ENCODE data around the gene LRP1B.

The LRP1B gene

GRCh38 chr2:141517180-141517851, 613.5 kb downstream of the LRP1B start:
- TF ChIP-seq POLR2A (IDR thresholded peaks at IDR 0.05; ENCODE audit: low read depth, low read length) (no peak), TAF1 (IDR thresholded peaks at IDR 0.05; ENCODE audit: borderline replicate concordance, low read depth, low read length) (no peak), POLR2AphosphoS5 (IDR thresholded peaks at IDR 0.05; ENCODE audit: low read depth, low read length) (no peak)
- FAIRE-seq (no peak), DNase-seq (ENCODE audit: insufficient read length) (no peak)

GRCh38 chr2:141515931-141516330, 614.9 kb downstream of the LRP1B start:
- TF ChIP-seq POLR2A (IDR thresholded peaks at IDR 0.05; ENCODE audit: low read depth, low read length) (no peak), POLR2AphosphoS5 (IDR thresholded peaks at IDR 0.05; ENCODE audit: low read depth, low read length) (no peak), TAF1 (IDR thresholded peaks at IDR 0.05; ENCODE audit: borderline replicate concordance, low read depth, low read length) (no peak)
- DNase-seq (ENCODE audit: insufficient read length), result no peak
- no peak for FAIRE-seq

GRCh38 chr2:141513853-141514252, 617.0 kb downstream of the LRP1B start:
- DNase-seq (ENCODE audit: insufficient read length) (no peak), FAIRE-seq (peak; percentile 85)
- TF ChIP-seq TAF1 (IDR thresholded peaks at IDR 0.05; ENCODE audit: borderline replicate concordance, low read depth, low read length) (no peak), POLR2A (IDR thresholded peaks at IDR 0.05; ENCODE audit: low read depth, low read length) (no peak), POLR2AphosphoS5 (IDR thresholded peaks at IDR 0.05; ENCODE audit: low read depth, low read length) (no peak)

GRCh38 chr2:141508806-141509595, 621.8 kb downstream of the LRP1B start:
- DNase-seq (ENCODE audit: insufficient read length) (no peak), FAIRE-seq (no peak)
- TF ChIP-seq POLR2A (IDR thresholded peaks at IDR 0.05; ENCODE audit: low read depth, low read length) (no peak), TAF1 (IDR thresholded peaks at IDR 0.05; ENCODE audit: borderline replicate concordance, low read depth, low read length) (no peak), POLR2AphosphoS5 (IDR thresholded peaks at IDR 0.05; ENCODE audit: low read depth, low read length) (no peak)

- DNase-seq (ENCODE audit: insufficient read length) (no peak), FAIRE-seq (no peak)
- TF ChIP-seq TAF1 (IDR thresholded peaks at IDR 0.05; ENCODE audit: borderline replicate concordance, low read depth, low read length) (no peak), POLR2A (IDR thresholded peaks at IDR 0.05; ENCODE audit: low read depth, low read length) (no peak), POLR2AphosphoS5 (IDR thresholded peaks at IDR 0.05; ENCODE audit: low read depth, low read length) (no peak)
These were observed 622.6 kb downstream of the LRP1B start for GRCh38 chr2:141508086-141508752.

GRCh38 chr2:141506135-141506534, 624.7 kb downstream of the LRP1B start:
- DNase-seq (ENCODE audit: insufficient read length) (no peak), FAIRE-seq (no peak)
- no peak for TF ChIP-seq TAF1 (IDR thresholded peaks at IDR 0.05; ENCODE audit: borderline replicate concordance, low read depth, low read length)
- TF ChIP-seq POLR2AphosphoS5 (IDR thresholded peaks at IDR 0.05; ENCODE audit: low read depth, low read length), result no peak
- TF ChIP-seq POLR2A (IDR thresholded peaks at IDR 0.05; ENCODE audit: low read depth, low read length), result no peak

GRCh38 chr2:141501752-141502151, 629.1 kb downstream of the LRP1B start:
- FAIRE-seq, result no peak
- no peak for DNase-seq (ENCODE audit: insufficient read length)
- no peak for TF ChIP-seq TAF1 (IDR thresholded peaks at IDR 0.05; ENCODE audit: borderline replicate concordance, low read depth, low read length)
- TF ChIP-seq POLR2AphosphoS5 (IDR thresholded peaks at IDR 0.05; ENCODE audit: low read depth, low read length), result no peak
- TF ChIP-seq POLR2A (IDR thresholded peaks at IDR 0.05; ENCODE audit: low read depth, low read length), result no peak

GRCh38 chr2:141499123-141499522, 631.7 kb downstream of the LRP1B start:
- no peak for TF ChIP-seq TAF1 (IDR thresholded peaks at IDR 0.05; ENCODE audit: borderline replicate concordance, low read depth, low read length)
- DNase-seq (ENCODE audit: insufficient read length) (no peak), FAIRE-seq (no peak)

GRCh38 chr2:141498561-141498960, 632.3 kb downstream of the LRP1B start:
- FAIRE-seq (no peak), DNase-seq (ENCODE audit: insufficient read length) (no peak)
- TF ChIP-seq POLR2AphosphoS5 (IDR thresholded peaks at IDR 0.05; ENCODE audit: low read depth, low read length) (no peak), POLR2A (IDR thresholded peaks at IDR 0.05; ENCODE audit: low read depth, low read length) (no peak), TAF1 (IDR thresholded peaks at IDR 0.05; ENCODE audit: borderline replicate concordance, low read depth, low read length) (no peak)

- FAIRE-seq, result no peak
- TF ChIP-seq POLR2AphosphoS5 (IDR thresholded peaks at IDR 0.05; ENCODE audit: low read depth, low read length), result no peak
- no peak for DNase-seq (ENCODE audit: insufficient read length)
These were observed 633.5 kb downstream of the LRP1B start for GRCh38 chr2:141497272-141497671.

- TF ChIP-seq POLR2AphosphoS5 (IDR thresholded peaks at IDR 0.05; ENCODE audit: low read depth, low read length) (no peak), TAF1 (IDR thresholded peaks at IDR 0.05; ENCODE audit: borderline replicate concordance, low read depth, low read length) (no peak), POLR2A (IDR thresholded peaks at IDR 0.05; ENCODE audit: low read depth, low read length) (no peak)
- DNase-seq (ENCODE audit: insufficient read length) (no peak), FAIRE-seq (no peak)
These were observed 634.0 kb downstream of the LRP1B start for GRCh38 chr2:141496810-141497209.

- FAIRE-seq, result no peak
- TF ChIP-seq POLR2AphosphoS5 (IDR thresholded peaks at IDR 0.05; ENCODE audit: low read depth, low read length) (no peak), POLR2A (IDR thresholded peaks at IDR 0.05; ENCODE audit: low read depth, low read length) (no peak), TAF1 (IDR thresholded peaks at IDR 0.05; ENCODE audit: borderline replicate concordance, low read depth, low read length) (no peak)
- DNase-seq (ENCODE audit: insufficient read length), result no peak
These were observed 636.9 kb downstream of the LRP1B start for GRCh38 chr2:141493936-141494335.
